ENCODE measurements around the gene B4GALT6. TPM values are rescaled to one million over a fixed set of nuclear protein-coding genes. Genes with fewer than 3 reads are reported as not detected.

Gene B4GALT6
- total RNA-seq, 1 experiment from 2014 or later = 16.1 TPM

- Histone ChIP-seq H3K9me3 (ENCODE audit: control insufficient read depth in 1 of 2, insufficient read depth in 1 of 2, low read depth in 1 of 2, low read length in 2 of 2) (no peaks in the 10 kb centered on the region), H3K9me2 (ENCODE audit: insufficient read depth) (no peaks in the 10 kb centered on the region), H4K20me1 (ENCODE audit: insufficient read depth) (no peaks in the 10 kb centered on the region), H3K79me2 (ENCODE audit: insufficient read depth, low read length) (no peaks in the 10 kb centered on the region), H3K9ac (ENCODE audit: low read length) (no peak overlapping the region), H3K4me2 (ENCODE audit: low read length) (no peak overlapping the region), H3K4me3 (replicated peaks in 1 of 2; ENCODE audit: low read depth in 1 of 2, low read length in 2 of 2) (no peak overlapping the region), H3K27me3 (ENCODE audit: insufficient read depth, low read length) (no peaks in the 10 kb centered on the region), H3K36me3 (ENCODE audit: control insufficient read depth in 1 of 2, insufficient read depth in 2 of 2, low read length in 2 of 2) (no peaks in the 10 kb centered on the region), H2AFZ (ENCODE audit: low read depth, low read length, poor library complexity, severe bottlenecking) (no peak overlapping the region), H3K27ac (ENCODE audit: low read depth, low read length) (no peak overlapping the region), H3K4me1 (ENCODE audit: control insufficient read depth in 1 of 2, insufficient read depth in 2 of 2, low read length in 2 of 2) (no peaks in the 10 kb centered on the region)
- no peak for DNase-seq (ENCODE audit: low read depth, low spot score)
- no TSS peak for BruUV-seq (replicated peaks)
- CTCF ChIA-PET = no interaction called here
- intact Hi-C loops (cut with micrococcal nuclease) = no loop called here
- TF ChIP-seq EGR1 (IDR thresholded peaks at IDR 0.05; ENCODE audit: low read depth) (no peak), REST (IDR thresholded peaks at IDR 0.05; ENCODE audit: low read depth) (no peak), RAD21 (IDR thresholded peaks at IDR 0.05; ENCODE audit: low read depth) (no peak), EZH2phosphoT487 (IDR thresholded peaks at IDR 0.05; ENCODE audit: borderline replicate concordance) (no peak), ZBTB33 (IDR thresholded peaks at IDR 0.05; ENCODE audit: extremely low read depth, insufficient replicate concordance, low read length) (no peak), ZNF274 (IDR thresholded peaks at IDR 0.05; ENCODE audit: low read depth, low read length) (no peak), EZH2 (IDR thresholded peaks at IDR 0.05) (no peak), SIN3A (IDR thresholded peaks at IDR 0.05; ENCODE audit: low read depth) (no peak), SP1 (IDR thresholded peaks at IDR 0.05; ENCODE audit: low read depth) (no peak), POLR2AphosphoS5 (IDR thresholded peaks at IDR 0.05; ENCODE audit: low read depth, low read length) (no peak), POLR2A (IDR thresholded peaks at IDR 0.05; ENCODE audit: borderline replicate concordance, extremely low read depth, insufficient read depth, insufficient read length) (no peak), ELF1 (IDR thresholded peaks at IDR 0.05; ENCODE audit: borderline replicate concordance, low read depth) (no peak), CEBPB (IDR thresholded peaks at IDR 0.05; ENCODE audit: low read depth) (no peak)
- RAD21 ChIA-PET (ENCODE audit: low non-redundant PET in 1 of 2, low total read pairs in 2 of 2, uncharacterized antibody in 2 of 2, unreplicated experiment in 2 of 2) = no interaction called here
- ATAC-seq = no peak
- POLR2A ChIA-PET = no interaction called here
Measured at GRCh38 chr18:31574359-31574758, 110.0 kb downstream of the B4GALT6 start.

Other genes starting within 250 kb of the B4GALT6 start
- 0.05 TPM for gene DSG3, start 236.8 kb downstream of the B4GALT6 start, total RNA-seq (2021; ENCODE audit: unreplicated experiment)
- gene DSG2, start 186.4 kb downstream of the B4GALT6 start, total RNA-seq (2021; ENCODE audit: unreplicated experiment) = 123 TPM
- 1.2 TPM for gene TTR, start 92.7 kb downstream of the B4GALT6 start, total RNA-seq (2021; ENCODE audit: unreplicated experiment)
- not detected for gene SLC25A52, start 76.3 kb upstream of the B4GALT6 start, total RNA-seq (2021; ENCODE audit: unreplicated experiment)